GM12891 (cell line): ENCODE results near the gene C17orf50.

Experiments
- DNase-seq: peaks from one replicate; pipeline ENCODE4 v3.0.0; 2011; ENCODE audit warnings: low spot score; ENCODE audit not compliant: insufficient read length
- FAIRE-seq: peaks from 2 replicates; lab custom pipeline; 2011; peaks lifted over from hg19 to GRCh38; lab: Jason Lieb, UNC
- PAX5 ChIP-seq: IDR thresholded peaks from 2 replicates; pipeline ENCODE4 v1.6.1; 2011; ENCODE audit warnings: low read length, moderate library complexity, mild to moderate bottlenecking; ENCODE audit not compliant: insufficient read depth, severe bottlenecking
- POLR2A ChIP-seq: IDR thresholded peaks from 2 replicates; pipeline ENCODE4 v1.6.1; 2011; ENCODE audit warnings: low read depth, low read length, control low read depth
- POLR2AphosphoS5 ChIP-seq: IDR thresholded peaks from 2 replicates; pipeline ENCODE4 v1.6.1; 2011; ENCODE audit warnings: low read depth, low read length, control low read depth
- POU2F2 ChIP-seq: IDR thresholded peaks from 2 replicates; pipeline ENCODE4 v1.6.1; 2011; ENCODE audit warnings: low read depth, mild to moderate bottlenecking, control low read depth, low read length, moderate library complexity
- SPI1 ChIP-seq: IDR thresholded peaks from 2 replicates; pipeline ENCODE4 v1.6.1; 2011; ENCODE audit warnings: low read depth, low read length, control low read depth
- TAF1 ChIP-seq: IDR thresholded peaks from 2 replicates; pipeline ENCODE4 v1.6.1; 2011; ENCODE audit warnings: low read depth, low read length, control low read depth

C17orf50 gene

DNA sequence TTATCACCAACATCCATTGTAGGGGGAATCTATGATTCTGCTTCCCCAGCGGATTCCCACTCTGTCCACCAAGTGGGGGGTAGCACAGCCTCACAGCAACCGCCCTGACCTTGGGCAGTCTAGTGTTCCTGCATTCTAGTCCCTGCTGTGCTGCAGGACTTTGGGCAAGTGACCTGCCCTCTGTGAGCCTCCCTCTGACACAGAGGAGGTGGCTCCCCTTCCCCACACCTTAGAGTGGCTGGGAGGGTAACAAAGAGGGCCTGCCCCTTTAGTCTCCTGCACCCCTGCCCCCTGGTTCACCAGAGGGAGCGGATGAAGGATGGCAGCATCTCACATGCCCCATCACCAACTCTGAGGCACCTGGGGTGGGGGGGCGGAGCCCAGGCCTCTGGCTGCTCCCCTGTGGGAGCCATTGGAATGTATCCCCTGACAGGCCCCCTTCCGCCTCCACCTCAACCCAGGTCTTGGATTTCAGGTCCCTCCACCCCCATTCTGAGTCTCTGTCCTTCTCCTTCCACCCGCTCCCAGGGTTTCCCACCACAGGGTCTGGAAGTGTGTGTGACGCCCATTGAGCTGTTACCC, 17.7 kb upstream of the C17orf50 start:
- DNase-seq (no peak), FAIRE-seq (no peak)
- no peak for TF ChIP-seq PAX5
- no peak for TF ChIP-seq POU2F2
- TF ChIP-seq SPI1: no peak
- TF ChIP-seq POLR2AphosphoS5: no peak
- no peak for TF ChIP-seq POLR2A
- TF ChIP-seq TAF1: no peak

DNA sequence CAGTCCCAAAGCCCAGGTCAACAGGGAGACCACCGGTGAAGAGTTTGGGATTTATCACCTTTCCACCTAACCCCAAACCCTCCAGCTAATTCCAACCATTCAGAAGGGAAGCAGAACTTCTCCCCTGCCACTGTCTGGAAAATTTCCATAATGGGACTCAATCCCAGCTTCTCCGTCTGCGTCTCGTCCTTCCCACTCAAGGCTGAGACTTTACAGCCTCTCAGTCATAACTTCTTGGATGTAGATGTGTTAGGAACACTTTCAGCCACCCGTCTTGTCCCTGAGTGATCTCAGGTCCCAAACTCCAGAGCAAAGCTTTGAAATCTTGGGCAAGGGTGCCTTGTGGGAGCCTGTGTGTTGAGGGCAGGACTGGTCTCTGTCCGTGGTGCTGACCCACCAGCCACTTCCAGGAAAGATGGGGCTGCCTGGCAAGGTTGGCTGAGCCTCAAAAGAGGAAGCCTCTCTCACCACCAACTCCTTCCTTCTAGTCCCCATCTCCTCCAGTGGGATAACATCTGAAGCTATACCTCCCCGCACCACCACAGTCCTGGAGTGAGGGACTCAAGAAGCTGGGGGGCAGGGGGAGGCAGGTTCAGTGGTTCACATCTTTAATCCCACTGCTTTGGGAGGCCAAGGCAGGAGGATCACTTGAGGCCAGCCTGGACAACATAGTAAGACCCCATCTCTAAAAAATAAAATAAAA, 16.9 kb upstream of the C17orf50 start:
- TF ChIP-seq POU2F2: no peak
- TF ChIP-seq SPI1: 0 out of 2 replicates have a peak, but pooled peaks have one; percentile 7
- DNase-seq (no peak), FAIRE-seq (no peak)

DNA sequence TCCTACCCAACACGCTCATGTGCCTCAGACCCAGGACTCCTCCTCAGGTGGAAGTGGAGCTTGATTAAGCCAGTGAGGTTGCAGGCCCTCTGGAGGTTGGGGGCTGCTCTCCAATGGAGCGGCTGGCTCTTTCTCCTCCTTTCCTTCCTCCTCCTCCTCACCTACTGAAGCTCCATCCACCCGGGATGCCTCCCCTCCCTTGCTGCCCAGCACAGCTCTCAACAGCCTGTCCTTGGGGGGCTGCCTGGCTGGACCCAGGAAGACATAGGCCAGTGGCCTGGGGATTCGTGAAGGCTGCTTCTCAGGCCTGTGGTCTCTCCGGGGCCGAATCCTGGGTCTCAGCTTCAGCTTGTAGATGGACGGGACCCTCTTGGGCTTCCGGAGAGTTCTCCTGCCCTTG, 15.9 kb upstream of the C17orf50 start:
- DNase-seq (no peak), FAIRE-seq (no peak)
- no peak for TF ChIP-seq TAF1
- no peak for TF ChIP-seq POU2F2
- no peak for TF ChIP-seq POLR2A
- TF ChIP-seq POLR2AphosphoS5: no peak
- no peak for TF ChIP-seq PAX5
- TF ChIP-seq SPI1: no peak

DNA sequence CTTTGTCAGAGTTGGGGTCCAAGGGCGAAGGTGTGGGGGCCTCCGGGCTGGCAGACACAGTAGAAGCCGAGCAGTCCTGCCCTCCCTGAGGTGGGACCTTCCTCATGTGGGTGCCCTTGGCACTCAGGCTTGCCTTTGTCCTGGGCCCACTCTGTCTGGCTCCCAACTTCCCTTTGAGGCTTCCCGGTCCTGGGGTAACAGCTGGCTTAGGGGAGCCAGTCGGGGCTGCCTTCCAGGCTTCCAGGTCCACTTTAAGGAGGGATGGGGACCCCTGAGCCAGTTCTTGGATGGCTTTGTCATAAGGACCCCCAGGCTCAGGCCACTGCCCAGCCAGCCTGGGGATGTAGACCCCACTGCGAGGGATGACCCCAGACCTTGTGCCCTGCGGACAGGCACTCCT, 15.4 kb upstream of the C17orf50 start:
- TF ChIP-seq POU2F2 (no peak), POLR2A (no peak), TAF1 (no peak), SPI1 (no peak), PAX5 (no peak), POLR2AphosphoS5 (no peak)
- FAIRE-seq: no peak
- no peak for DNase-seq

DNA sequence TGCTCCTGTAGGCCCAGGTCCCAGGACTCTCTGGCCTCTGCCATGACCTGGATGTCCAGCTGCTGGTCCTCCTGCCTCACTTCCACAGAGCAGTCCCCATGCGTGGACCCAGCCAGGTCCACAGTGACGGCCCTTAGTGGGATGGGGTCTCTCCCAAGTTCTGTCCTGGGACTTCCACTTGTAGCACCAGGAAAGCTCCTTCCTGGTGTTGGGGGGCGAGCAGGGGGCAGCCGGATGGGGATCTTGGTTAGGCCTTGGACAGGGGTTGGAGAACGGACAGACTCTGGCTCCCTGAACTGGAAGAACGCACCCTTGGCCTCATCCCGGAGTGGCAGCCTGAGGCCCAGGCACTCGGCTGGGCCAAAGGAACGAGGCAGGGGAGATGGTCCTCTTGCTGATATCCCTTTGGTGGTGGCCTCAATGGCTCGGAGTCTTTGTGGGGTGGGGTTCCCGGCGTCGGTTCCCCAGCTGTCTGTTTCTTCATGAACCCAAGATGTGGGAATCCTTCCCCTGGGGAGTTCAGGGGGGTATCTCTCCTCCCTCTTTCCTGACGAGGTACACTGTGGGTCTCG, 14.9 kb upstream of the C17orf50 start:
- no peak for TF ChIP-seq PAX5
- no peak for TF ChIP-seq POLR2AphosphoS5
- no peak for TF ChIP-seq TAF1
- TF ChIP-seq POLR2A: no peak
- no peak for TF ChIP-seq POU2F2
- no peak for TF ChIP-seq SPI1
- FAIRE-seq (no peak), DNase-seq (no peak)

DNA sequence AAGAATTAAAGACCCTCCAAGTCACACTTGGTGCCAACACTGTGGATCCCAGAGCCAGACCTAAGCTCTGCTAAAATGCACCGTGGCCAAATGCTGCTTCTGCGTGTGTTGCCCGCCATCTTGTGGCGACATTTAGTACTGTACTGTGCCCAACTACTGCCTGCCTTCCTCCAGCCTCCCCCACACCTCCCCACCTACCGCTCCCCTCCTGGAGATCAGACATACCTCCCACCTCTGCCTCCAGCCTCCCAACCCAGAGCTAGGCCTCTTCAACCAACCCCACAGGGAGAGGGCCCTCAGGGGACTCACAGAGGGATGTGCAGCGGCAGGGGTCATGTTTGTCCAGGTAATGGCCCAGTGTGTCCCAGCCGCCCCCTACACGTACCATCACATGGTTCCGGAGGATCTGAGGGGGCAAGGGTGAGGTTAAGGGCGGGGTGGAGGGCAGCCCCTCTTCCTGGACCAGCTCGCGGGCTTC, 13.1 kb upstream of the C17orf50 start:
- DNase-seq: peak; percentile 81
- FAIRE-seq: no peak
- TF ChIP-seq POLR2AphosphoS5: no peak
- no peak for TF ChIP-seq POU2F2
- no peak for TF ChIP-seq POLR2A
- no peak for TF ChIP-seq SPI1
- no peak for TF ChIP-seq PAX5

DNA sequence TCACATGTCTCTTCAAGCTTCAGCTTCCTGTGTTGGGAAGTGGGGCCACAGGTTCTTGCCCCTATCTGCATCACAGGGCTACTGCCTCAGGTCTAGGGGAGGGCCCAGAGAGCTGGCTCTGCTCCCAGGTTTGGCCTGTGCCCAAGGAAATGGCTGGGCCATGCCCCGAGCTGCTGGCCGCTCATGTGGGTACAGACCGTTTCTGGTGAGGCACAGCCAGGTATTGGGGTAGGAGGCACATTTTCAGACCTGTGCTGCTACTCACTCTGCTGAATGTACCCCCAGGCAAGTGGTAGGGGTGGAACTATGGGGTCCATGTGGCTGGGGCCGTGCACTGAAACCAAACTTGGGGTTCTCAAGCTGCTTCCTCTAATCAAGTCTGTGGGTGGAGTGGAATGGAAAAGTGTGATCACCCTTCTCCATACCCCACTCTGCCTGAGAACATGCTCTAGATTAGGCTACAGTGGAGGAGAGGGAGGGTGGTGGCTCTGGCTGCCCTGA, 12.3 kb upstream of the C17orf50 start:
- FAIRE-seq (no peak), DNase-seq (no peak)
- no peak for TF ChIP-seq TAF1
- TF ChIP-seq POLR2AphosphoS5: no peak
- TF ChIP-seq POU2F2: no peak
- no peak for TF ChIP-seq POLR2A
- no peak for TF ChIP-seq SPI1
- no peak for TF ChIP-seq PAX5

DNA sequence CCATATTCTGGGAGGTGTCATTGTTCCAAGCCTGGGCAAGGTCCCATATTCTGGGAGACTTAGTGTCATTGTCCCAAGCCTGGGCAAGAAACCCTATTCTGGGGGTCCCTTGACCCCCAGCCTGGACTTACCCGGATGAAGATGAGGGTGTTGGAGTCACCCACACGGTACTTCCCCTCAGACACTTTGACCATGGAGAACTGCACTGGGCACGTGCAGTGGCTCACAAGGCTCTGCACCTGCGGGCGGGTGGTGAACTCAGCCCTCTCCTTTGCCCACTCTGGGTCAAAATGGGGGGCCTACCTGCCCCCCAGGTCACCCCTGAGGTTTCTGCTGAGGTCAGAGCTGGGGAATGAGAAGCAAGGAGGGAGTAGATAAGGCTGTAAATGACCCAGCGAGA, 11.7 kb upstream of the C17orf50 start:
- FAIRE-seq (no peak), DNase-seq (no peak)
- TF ChIP-seq TAF1: no peak
- TF ChIP-seq PAX5: no peak
- TF ChIP-seq POLR2AphosphoS5: no peak
- TF ChIP-seq POLR2A: no peak

DNA sequence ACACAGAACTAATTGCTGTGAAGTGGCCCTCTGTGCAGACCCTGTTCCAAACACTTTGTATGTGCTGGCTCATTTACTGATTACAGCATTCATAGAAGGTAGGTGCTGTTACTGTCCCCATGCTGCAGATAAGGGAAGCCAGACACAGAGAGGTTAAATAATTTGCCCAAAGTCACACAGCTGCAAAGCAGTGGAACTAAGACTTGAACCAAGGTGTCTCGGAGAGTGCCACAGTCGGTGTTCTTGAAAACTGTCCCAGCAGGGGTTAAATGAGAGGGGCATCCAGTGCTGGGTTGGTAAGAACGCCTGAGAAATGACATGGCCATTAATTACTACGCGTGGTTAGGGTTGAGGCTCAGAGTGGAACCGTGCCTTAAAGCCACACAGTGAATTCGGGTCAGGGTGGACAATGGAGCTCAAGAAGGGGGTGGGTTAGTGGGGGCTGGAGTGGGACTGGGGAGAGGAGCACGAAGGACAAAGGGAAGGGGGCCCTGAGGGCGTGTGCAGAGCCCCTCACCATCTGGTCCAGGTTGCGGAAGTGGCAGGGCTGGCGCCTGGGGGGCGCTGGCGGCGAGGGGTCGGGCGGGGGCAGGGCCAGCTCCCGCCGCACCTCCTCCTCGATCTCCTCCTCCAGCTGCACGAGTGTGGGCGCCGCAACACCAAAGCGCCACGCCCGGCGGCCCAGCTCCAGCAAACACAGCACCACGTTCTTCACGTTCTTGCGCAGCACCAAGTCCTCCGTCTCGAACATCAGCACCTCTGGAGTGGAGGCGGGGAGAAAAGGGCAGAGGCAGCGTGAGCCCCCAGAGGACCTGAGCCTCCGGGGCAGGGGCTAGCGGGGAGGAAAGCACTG, 10.9 kb upstream of the C17orf50 start:
- DNase-seq (no peak), FAIRE-seq (no peak)
- TF ChIP-seq TAF1: no peak
- TF ChIP-seq POU2F2: no peak
- TF ChIP-seq PAX5: no peak
- TF ChIP-seq POLR2AphosphoS5: no peak
- no peak for TF ChIP-seq POLR2A
- TF ChIP-seq SPI1: no peak
